ENCODE results near the gene CTNNA3.

GRCh38 chr10:66698069-66698468 lies 997.9 kb downstream of the CTNNA3 start:
- TF ChIP-seq CTCF (IDR thresholded peaks at IDR 0.05; ENCODE audit: extremely low read depth in 1 of 2, insufficient read depth in 1 of 2, low read depth in 1 of 2, low read length in 2 of 2): no peak
- TF ChIP-seq EZH2 (IDR thresholded peaks at IDR 0.05; ENCODE audit: borderline replicate concordance, low read depth, low read length, severe bottlenecking): no peak
- no peak for TF ChIP-seq POLR2AphosphoS5 (IDR thresholded peaks at IDR 0.05; ENCODE audit: insufficient read depth, low read depth, low read length)
- TF ChIP-seq POLR2A (IDR thresholded peaks at IDR 0.05; ENCODE audit: low read depth, low read length): no peak
